HG02642 (cell line): Measurements from ENCODE around the gene APEX1.

Experiments
- ATAC-seq: cut with Tn5 transposase; IDR thresholded peaks from one replicate; pipeline ENCODE4 v1.9.1; 2021; ENCODE audit warnings: mild to moderate bottlenecking; ENCODE audit not compliant: unreplicated experiment, poor library complexity

The APEX1 gene

DNA sequence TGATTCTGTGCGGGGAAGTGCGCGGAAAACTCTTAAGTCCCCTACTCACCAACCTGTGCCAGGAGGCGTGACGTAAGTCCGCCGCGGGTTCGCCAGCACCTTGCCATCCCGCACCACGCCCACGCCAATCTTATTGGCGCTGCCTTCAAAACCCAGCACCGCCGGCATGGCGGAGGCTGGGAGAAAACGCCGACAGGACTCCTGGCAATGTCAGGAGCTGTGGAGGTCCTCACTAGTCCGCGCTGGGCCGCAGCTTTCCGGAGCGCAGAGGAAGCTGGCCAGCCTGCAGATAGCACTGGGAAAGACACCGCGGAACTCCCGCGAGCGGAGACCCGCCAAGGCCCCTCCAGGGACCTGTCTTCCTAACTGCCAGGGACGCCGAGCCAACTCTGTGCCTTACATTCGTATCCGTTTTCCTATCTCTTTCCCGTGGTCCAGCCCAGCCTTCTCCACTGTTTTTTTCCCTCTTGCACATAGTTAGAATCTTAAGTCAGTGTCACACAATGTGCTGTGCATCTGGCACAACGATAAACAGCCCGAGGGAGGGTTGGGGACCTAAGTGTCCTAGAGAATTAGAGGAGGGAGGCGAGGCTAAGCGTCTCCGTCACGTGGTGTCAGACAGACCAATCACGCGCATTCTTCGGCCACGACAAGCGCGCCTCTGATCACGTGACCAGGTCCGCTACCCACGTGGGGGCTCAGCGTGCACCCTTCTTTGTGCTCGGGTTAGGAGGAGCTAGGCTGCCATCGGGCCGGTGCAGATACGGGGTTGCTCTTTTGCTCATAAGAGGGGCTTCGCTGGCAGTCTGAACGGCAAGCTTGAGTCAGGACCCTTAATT, at the start of gene APEX1, which contains the start of gene OSGEP:
APEX1 (plus strand) TSS at position 711 of the 839 bp plus-strand sequence. CDS start 420 bp downstream, outside the sequence.
OSGEP (minus strand) TSS at position 297 of the 839 bp plus-strand sequence; CDS start at position 168, 129 bp downstream.
- ATAC-seq = peak; percentile 92

DNA sequence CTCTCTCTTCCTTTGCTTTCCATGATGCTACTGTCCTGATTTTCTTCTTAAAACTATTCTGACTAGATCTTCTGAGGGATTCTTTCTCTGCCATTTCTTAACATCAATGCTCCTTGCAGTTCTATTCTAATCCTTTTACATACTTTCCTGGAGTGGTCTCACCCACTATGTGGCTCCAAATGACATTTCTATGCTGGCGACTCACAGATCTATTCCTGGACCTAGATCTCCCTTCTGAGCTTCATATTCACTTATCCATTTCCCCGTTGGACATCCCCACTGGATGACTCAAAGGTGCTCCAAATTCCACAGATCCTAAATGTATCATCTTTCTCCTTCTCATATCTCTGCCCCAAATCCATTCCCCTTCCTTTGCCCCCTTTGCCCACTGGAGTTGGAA, 45.8 kb upstream of the APEX1 start:
- ATAC-seq = no peak

DNA sequence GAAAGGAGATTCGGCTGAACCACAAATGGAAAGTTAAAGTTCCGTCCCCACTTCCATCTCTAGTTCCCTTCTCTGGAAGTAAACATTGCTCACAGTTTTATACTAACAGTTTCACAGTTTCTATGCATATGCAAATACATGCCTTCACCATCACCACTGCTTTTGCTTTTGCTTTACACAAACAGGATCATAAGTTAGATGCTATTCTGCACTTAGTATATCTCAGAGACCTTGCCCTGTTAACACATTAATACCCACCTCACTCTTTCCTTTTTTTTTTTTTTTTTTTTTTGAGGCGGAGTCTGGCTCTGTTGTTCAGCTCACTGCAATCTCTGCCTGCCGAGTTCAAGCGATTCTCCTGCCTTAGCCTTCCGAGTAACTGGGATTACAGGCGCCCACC, 42.6 kb upstream of the APEX1 start:
- peak; percentile 61 for ATAC-seq

- peak; percentile 81 for ATAC-seq
Measured at GRCh38 chr14:20412876-20413743, 41.9 kb upstream of the APEX1 start, which contains the start of gene TEP1. Gene TEP1 (minus strand): TSS chr14:20413501. CDS start chr14:20408439, 5,062 bp downstream.

- ATAC-seq = peak; percentile 37
Measured at GRCh38 chr14:20413744-20414082, 41.3 kb upstream of the APEX1 start.

GRCh38 chr14:20415782-20416206, 39.2 kb upstream of the APEX1 start:
- peak; percentile 41 for ATAC-seq

DNA sequence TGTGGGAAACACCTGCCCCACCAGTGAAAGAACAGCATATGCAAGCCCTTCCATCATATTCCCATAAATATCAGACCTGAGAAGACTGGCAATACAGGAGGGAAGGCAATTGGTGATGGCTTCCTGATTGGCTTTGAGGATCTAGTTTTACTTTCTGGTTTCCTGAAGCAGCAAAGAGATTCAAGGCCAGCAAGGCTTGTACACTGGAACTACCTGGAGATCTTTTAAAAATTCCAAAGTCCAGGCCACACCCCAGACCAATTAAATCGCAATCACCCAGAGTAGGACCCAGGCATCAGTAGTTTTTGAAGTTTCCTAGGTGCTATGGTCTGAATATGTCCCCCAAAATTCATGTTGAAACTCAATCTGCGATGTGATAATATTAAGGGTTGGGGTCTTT, 38.8 kb upstream of the APEX1 start:
- no peak for ATAC-seq

DNA sequence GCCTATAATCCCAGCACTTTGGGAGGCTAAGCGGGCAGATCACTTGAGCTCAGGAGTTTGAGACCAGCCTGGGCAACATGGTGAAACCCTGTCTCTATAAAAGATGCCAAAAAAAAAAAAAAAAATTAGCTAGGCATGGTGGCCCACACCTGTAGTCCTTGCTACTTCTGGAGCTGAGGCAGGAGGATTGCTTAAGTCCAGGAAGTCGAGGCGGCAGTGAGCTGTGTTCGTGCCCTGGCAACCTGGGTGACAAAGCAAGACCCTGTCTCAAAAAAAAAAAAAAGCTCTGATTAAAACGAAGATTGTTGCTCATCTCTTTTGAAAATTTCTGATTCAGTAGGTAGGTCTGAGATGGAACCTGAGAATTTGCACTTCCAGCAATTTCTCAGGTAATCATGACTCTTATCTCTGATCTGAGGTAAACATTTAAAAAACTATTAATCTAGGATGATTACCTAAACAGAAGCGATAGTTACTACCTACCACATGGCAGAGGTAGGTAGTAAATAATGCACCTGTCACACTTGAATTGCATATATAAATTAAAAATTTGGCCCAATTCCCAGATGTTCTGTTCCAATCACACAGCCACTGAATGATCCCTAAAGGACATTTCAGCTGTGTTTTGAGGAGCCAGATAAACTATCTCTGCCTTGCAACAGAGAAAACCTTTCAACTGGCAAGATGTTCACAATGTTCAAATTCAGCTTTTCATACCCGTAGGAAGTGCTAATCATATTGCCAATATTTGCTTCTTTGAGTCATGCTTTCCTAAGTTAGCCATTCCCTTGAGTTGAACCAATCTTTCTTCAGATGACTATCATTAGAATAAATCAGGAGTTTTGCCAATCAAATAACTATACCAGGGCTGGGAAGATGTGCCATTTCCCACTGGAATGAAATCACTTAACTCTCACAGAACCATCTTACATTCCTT, 37.5 kb upstream of the APEX1 start:
- ATAC-seq = no peak

GRCh38 chr14:20418501-20418909, 36.5 kb upstream of the APEX1 start:
- ATAC-seq = no peak

- no peak for ATAC-seq
Measured at GRCh38 chr14:20419419-20419818, 35.6 kb upstream of the APEX1 start.

DNA sequence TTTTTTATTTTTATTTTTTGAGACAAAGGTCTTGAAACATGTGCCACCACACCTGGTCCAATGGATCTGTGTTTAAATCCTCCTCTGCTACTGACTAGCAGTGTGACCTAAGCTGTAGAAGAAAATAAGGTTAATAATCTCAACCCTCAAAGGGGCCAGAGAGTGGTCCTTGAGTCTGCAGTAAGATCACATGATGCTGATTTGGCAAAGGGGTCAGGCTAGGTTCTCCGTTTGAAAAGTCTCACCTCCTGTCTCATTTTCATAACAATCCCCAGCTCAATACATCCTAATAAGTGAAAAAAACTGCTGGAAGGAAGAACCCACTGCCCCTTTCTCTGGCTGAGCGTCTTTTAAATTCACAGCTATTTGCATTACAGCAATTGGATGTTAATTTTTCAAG, 33.8 kb upstream of the APEX1 start:
- ATAC-seq = no peak

GRCh38 chr14:20422886-20423285, 32.1 kb upstream of the APEX1 start:
- ATAC-seq = no peak

- no peak for ATAC-seq
Measured at GRCh38 chr14:20424851-20425250, 30.2 kb upstream of the APEX1 start.

GRCh38 chr14:20427231-20428009, 27.6 kb upstream of the APEX1 start:
- ATAC-seq = peak; percentile 72

GRCh38 chr14:20428010-20428365, 27.0 kb upstream of the APEX1 start:
- ATAC-seq = peak; percentile 46

DNA sequence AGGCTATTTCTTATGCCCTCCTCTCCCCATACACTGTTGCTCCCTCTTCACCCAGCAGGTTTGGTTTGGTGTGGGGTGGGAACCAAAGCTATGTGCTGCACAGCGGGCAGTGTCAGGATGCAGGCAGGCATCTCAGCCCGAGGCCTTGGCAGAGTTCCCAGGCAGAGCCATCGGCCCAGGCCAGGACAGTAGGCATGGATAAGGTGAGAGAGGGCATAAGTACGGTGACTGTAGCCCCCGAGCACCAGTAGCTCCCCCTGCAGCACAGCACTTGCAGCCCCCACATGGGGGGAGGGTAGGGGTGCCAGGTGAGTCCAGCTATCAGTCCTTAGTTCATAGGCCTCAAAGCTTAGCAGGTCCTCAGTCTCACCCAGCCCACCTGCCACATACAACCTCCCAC, 26.2 kb upstream of the APEX1 start:
- ATAC-seq = no peak

- no peak for ATAC-seq
Measured at GRCh38 chr14:20429801-20430669, 25.0 kb upstream of the APEX1 start.
